Measurements from ENCODE around the gene PTPRN2.

DNA sequence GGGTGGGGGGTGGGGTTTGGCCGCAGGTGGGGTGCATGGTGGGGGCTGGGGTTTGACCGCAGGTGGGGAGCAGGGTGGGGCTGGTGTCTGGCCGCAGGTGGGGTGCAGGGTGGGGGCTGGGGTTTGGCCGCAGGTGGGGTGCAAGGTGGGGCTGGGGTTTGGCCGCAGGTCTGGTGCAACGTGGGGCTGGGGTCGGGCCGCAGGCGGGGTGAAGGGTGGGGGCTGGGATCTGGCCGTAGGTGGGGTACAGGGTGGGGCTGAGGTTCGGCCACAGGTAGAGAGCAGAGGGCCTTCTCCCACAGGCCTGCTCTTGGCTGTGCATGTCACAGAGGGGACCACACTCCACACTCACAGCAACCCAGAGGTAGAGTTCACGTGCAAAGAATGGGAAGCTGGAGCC, 586.6 kb downstream of the PTPRN2 start:
- TF ChIP-seq TARDBP (IDR thresholded peaks at IDR 0.05) (no peak), SPI1 (IDR thresholded peaks at IDR 0.05; ENCODE audit: borderline replicate concordance, low read depth, low read length) (no peak), MAFK (IDR thresholded peaks at IDR 0.05; ENCODE audit: low read length) (no peak), HCFC1 (IDR thresholded peaks at IDR 0.05; ENCODE audit: low read depth, low read length) (no peak), ZNF121 (CRISPR knock-in tag; conservative IDR thresholded peaks at IDR 0.05) (no peak), TCF15 (CRISPR knock-in tag; IDR thresholded peaks at IDR 0.05) (no peak), MYC (IDR thresholded peaks at IDR 0.05; ENCODE audit: low read depth, low read length) (no peak), MYC (CRISPR knock-in tag; IDR thresholded peaks at IDR 0.05; ENCODE audit: borderline replicate concordance, low read depth) (no peak), C11orf30 (IDR thresholded peaks at IDR 0.05; ENCODE audit: low read depth) (no peak), CREM (IDR thresholded peaks at IDR 0.05; ENCODE audit: low read depth) (no peak), MCM7 (IDR thresholded peaks at IDR 0.05) (no peak)
- TF ChIP-seq, protein P1, sequence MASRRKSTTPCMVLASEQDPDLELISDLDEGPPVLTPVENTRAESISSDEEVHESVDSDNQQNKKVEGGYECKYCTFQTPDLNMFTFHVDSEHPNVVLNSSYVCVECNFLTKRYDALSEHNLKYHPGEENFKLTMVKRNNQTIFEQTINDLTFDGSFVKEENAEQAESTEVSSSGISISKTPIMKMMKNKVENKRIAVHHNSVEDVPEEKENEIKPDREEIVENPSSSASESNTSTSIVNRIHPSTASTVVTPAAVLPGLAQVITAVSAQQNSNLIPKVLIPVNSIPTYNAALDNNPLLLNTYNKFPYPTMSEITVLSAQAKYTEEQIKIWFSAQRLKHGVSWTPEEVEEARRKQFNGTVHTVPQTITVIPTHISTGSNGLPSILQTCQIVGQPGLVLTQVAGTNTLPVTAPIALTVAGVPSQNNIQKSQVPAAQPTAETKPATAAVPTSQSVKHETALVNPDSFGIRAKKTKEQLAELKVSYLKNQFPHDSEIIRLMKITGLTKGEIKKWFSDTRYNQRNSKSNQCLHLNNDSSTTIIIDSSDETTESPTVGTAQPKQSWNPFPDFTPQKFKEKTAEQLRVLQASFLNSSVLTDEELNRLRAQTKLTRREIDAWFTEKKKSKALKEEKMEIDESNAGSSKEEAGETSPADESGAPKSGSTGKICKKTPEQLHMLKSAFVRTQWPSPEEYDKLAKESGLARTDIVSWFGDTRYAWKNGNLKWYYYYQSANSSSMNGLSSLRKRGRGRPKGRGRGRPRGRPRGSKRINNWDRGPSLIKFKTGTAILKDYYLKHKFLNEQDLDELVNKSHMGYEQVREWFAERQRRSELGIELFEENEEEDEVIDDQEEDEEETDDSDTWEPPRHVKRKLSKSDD (conservative IDR thresholded peaks at IDR 0.05; ENCODE audit: low read length): no peak
- TF ChIP-seq, protein P2, sequence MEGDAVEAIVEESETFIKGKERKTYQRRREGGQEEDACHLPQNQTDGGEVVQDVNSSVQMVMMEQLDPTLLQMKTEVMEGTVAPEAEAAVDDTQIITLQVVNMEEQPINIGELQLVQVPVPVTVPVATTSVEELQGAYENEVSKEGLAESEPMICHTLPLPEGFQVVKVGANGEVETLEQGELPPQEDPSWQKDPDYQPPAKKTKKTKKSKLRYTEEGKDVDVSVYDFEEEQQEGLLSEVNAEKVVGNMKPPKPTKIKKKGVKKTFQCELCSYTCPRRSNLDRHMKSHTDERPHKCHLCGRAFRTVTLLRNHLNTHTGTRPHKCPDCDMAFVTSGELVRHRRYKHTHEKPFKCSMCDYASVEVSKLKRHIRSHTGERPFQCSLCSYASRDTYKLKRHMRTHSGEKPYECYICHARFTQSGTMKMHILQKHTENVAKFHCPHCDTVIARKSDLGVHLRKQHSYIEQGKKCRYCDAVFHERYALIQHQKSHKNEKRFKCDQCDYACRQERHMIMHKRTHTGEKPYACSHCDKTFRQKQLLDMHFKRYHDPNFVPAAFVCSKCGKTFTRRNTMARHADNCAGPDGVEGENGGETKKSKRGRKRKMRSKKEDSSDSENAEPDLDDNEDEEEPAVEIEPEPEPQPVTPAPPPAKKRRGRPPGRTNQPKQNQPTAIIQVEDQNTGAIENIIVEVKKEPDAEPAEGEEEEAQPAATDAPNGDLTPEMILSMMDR (IDR thresholded peaks at IDR 0.05 in 2 of 3, conservative IDR thresholded peaks at IDR 0.05 in 1 of 3; ENCODE audit: insufficient read depth in 2 of 3, low read depth in 1 of 3, low read length in 3 of 3): no peak
